RPMI8226 (cell line): Measurements from ENCODE around the gene HMX2.
"Not testable (repeated sequence)": the region's sequence is repeated elsewhere in the genome, so short reads cannot be mapped to it uniquely, and the experiment has no call there.

Experiments used
- DNase-seq: peaks from one replicate; pipeline ENCODE4 v3.0.0-alpha.2; 2015

Gene HMX2

GRCh38 chr10:123153486-123154091, 5.7 kb downstream of the HMX2 start:
- DNase-seq: no peak

DNA sequence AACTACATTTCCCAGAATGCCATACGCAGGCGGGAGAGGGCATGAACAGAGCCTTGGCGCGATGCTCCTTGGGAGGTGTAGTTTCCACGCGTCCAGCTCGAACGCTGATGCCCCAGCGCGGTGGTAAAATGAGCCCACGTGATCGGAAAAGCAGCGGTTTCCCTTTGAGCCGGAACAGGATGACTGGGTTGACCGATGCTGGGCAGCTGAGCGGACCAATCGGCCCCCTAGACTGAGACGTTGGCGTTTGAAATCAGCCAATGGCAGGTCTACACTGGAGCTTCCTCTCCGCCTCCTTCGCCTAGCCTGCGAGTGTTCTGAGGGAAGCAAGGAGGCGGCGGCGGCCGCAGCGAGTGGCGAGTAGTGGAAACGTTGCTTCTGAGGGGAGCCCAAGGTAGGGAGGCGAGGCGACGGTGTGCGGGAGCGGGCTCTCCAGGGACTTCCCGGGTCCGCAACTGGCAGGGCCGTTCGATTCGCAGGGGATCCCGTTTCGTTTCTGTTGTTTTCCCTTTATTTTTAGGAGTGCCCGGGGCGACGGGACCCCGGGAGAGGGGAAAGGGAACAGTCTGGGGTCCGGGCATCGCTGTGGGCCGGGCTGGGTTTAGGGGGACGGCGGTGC, 6.3 kb downstream of the HMX2 start, which contains the start of gene BUB3:
BUB3 (plus strand) TSS at position 311 of the 619 bp plus-strand sequence. CDS start 516 bp downstream, outside the sequence.
- DNase-seq: peak; percentile 97

DNA sequence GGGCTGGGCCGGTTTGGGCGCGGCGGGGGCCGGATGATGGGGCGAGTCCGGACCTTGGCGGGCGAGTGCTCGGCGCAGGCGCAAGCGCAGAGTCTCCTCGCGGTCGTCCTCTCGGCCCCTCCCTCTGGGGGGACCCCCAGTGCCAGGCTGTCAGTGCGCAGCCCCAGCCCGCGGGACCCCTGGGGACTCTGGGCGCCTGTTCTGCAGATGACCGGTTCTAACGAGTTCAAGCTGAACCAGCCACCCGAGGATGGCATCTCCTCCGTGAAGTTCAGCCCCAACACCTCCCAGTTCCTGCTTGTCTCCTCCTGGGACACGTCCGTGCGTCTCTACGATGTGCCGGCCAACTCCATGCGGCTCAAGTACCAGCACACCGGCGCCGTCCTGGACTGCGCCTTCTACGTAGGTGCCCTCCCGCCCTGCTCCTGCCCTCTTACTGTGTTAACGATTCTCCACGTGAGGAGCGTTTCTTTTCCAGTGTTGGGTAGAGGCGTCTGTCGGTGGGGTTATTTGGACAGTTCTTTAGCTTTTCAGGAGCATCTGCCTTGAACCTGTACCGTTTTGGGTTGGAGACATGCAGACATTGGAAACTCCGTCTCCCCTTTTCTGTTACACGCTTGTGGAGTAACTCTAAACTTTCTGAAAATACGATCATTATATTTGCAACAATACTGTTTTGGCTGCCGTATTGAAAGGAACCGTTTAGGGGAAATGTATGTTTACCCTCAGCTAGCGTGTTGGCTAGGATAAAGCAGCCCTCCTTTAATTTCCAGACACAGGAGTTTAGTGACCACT, 7.0 kb downstream of the HMX2 start:
- DNase-seq: peak; percentile 54

DNA sequence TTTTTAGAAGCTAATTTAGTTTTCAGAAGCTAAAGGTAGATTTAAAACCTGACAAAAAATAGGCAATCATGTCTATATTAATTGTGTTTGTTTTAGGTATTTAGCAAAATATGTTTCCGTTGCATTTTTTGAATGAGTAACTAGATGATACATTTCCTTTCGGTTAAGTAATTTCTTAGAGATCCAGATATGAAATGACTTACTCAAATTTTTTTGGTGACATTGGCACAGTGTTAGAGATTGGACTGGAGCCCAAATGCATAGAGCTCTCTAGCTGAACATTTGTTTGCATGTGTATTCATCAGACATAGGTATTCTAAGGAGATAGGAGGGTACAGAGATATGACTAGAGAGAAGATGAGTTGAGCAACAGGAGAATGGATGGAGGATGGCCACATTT, 8.1 kb downstream of the HMX2 start:
- DNase-seq: no peak

DNA sequence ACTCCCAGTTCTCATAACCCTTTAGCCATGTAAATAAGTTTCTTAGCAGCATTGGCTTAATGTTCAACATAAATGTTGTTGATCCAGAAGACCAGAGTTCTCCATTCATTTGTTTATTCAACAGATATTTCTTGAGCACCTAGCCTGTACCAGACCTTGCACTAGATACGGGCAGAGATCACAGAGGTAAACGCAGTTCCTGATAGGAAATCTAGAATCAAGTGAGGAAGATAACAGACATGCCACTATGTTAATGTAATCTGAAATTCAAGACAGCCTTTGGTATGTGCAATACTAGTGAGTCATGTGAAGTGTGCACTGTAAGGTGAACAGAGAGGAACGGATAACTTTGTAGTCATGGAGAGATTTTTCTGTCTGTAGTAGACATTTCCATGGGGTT, 9.3 kb downstream of the HMX2 start:
- no peak for DNase-seq

DNA sequence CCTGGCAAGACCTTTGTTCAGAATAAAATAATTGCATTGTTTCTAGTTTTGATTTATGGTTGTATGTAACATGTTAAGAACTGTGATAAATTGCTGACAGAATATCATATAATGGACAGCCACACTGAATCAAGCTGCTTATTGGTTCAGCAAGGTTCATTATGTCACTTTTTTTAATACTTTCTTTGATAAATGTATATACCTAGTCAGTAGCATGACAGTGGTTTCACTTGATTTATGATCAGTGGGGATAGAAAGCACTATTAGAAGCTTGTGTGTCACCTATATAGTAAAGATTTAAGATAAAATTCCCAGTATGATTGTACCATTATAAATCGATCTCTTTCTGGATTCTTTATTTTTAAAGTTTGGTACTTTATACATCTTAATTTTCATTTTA, 10.7 kb downstream of the HMX2 start:
- no peak for DNase-seq

GRCh38 chr10:123160311-123160980, 12.5 kb downstream of the HMX2 start:
- DNase-seq: no peak

DNA sequence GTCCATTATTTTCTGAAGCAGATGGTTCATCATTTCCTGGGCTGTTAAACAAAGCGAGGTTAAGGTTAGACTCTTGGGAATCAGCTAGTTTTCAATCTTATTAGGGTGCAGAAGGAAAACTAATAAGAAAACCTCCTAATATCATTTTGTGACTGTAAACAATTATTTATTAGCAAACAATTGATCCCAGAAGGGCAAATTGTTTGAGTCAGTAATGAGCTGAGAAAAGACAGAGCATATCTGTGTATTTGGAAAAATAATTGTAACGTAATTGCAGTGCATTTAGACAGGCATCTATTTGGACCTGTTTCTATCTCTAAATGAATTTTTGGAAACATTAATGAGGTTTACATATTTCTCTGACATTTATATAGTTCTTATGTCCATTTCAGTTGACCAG, 16.4 kb downstream of the HMX2 start:
- no peak for DNase-seq

GRCh38 chr10:123165445-123166072, 17.6 kb downstream of the HMX2 start:
- no peak for DNase-seq

- DNase-seq: no peak
Observed at GRCh38 chr10:123166618-123167017, 18.7 kb downstream of the HMX2 start.

DNA sequence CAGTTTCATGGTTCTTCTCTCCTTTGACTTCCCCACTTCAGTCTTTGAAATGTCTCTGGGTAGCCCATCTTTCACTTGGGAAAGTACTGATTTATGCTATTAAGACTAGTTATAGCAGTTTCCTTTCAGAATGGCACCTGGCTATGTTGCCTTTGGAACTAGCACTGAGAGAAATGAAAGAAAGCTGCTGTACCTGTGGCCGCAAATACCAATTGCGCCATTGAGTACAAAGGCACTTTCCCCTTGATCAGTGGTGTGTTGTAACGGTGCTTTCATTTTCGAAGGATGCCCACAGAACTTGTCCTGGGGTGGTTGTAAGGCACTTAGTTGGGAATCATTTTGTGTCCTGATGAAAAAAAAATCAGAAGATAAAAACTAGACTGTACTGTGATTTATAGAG, 23.0 kb downstream of the HMX2 start:
- DNase-seq: no peak

- DNase-seq: not testable (repeated sequence)
Observed at GRCh38 chr10:123171616-123172015, 23.7 kb downstream of the HMX2 start.

GRCh38 chr10:123175389-123176387, 27.8 kb downstream of the HMX2 start:
- no peak for DNase-seq

DNA sequence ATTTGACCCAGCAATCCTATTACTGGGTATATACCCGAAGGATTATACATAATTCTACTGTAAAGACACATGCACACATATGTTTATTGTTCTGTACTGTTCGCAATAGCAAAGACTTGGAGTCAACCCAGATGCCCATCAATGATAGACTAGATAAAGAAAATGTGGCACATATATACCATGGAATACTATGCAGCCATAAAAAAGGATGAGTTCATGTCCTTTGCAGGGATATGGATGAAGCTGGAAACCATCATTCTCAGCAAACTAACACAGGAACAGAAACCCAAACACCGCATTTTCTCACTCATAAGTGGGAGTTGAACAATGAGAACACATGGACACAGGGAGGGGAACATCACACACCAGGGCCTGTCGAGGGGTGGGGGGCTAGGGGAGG, 30.5 kb downstream of the HMX2 start:
- DNase-seq: not testable (repeated sequence)

DNA sequence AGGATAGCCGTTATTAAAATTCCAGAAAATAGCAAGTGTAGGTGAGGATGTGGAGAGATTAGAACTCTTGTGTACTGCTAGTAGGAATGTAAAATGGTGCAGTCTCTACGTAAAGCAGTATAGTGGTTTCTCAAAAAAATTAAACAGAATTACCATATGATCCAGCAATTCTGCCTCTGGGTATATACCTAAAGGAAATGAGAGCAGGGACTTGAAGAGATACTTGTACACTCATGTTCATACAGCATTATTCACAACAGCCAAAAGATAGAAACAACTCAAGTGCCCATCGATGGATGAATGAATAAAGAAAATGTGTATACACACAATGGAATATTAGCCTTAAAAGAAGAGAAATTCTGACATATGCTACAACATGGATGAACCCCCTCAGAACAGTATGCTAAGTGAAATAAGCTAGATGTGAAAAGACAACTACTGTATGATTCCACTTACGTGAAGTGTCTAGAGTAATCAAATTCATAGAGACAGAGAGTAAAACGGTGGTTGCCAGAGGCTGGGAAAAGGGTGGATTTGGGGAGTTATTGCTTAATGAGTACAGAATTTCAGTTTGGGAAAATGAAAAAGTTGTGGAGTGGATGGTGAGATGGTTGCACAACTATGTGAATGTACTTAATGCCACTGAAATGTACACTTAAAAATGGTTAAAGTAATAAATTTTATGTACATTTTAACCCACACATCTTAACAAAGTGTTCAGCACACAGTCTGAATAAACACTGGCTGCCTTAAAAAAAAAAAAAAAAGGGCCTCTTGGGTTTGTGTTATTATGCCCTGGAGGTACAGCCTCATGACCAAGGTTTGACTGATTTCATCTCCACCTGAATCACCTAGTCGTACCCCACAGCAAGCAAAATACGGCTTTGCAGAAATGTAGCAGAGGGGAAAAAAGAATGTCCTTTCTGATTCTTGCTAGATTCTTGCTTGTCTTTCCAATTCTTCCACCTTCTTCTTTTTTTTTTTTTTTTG, 32.5 kb downstream of the HMX2 start:
- no peak for DNase-seq

DNA sequence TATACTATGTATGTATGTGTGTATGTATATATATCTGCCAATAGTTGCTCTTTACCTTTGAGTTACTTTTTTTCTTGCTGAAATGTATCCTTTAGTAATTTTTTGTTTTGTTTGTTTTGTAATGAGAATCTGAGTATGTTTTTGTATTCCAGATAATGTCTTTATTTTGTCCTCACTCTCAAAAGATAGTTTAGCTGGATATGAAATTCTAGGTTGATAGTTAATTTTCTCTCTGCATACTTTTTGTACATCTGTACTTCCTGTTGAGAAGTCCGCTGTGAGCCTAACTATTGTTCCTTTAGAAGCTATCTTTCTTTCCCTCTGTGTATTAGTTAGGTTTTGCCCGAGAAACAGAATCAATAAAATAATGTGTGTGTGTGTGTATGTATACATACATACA, 35.8 kb downstream of the HMX2 start:
- DNase-seq: no peak

DNA sequence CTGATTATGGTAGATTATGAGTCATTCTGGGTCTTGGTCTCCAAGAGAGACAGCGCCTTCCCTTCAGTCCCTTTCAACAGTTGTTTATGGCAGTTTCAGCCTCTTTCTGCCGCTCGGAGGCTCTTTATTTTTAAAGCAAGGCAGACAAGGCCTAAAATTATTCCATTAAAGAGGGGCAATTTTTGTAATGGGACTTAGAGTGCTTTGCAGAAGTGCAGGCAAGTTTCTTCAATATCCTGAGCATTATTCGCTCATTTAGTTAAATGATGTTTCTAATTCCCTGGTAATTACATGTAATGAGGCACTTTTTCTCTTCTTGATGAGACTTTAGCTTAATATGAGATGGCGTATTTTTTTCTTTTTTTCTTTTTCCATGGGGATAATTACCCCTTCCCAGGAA, 39.8 kb downstream of the HMX2 start:
- no peak for DNase-seq

GRCh38 chr10:123191886-123192285, 44.0 kb downstream of the HMX2 start:
- no peak for DNase-seq

GRCh38 chr10:123194056-123194455, 46.1 kb downstream of the HMX2 start:
- no peak for DNase-seq
